Activated B cell treated with CpG ODN at 0.5 μM for 24 hours (primary cell): Measurements from ENCODE around the gene GFY. TPM values are rescaled to one million over a fixed set of nuclear protein-coding genes. Genes with fewer than 3 reads are reported as not detected.
A peak's percentile ranks its signal among the peaks of the same experiment; 100 is the strongest.

Source experiments
- ATAC-seq: fragments of 200-7000 bp; cut with Tn5 transposase; one replicate; pipeline ENCODE4 v1.10.0; 2021; ENCODE audit warnings: low read depth, mild to moderate bottlenecking, moderate library complexity
- CTCF ChIA-PET: fragments of 350-600 bp; sonication (Branson Sonifier 250); formaldehyde crosslinking; loops from one replicate; lab custom pipeline; 2021; ENCODE audit warnings: antibody characterized with exemption; lab: Charles Lee
- POLR2A ChIA-PET: fragments of 350-600 bp; sonication (Branson Sonifier 250); formaldehyde crosslinking; loops from one replicate; lab custom pipeline; 2021; ENCODE audit warnings: antibody characterized with exemption; lab: Charles Lee
- DNase-seq: peaks from one replicate; pipeline ENCODE4 v3.0.0; 2022
- H3K27ac Mint-ChIP-seq: one replicate; pipeline ENCODE4 v1.8.0; 2020; ENCODE audit warnings: mixed read lengths
- H3K27me3 Mint-ChIP-seq: one replicate; pipeline ENCODE4 v1.8.0; 2021; ENCODE audit warnings: mixed read lengths
- H3K36me3 Mint-ChIP-seq: one replicate; pipeline ENCODE4 v1.8.0; 2021; ENCODE audit warnings: low read depth, mixed read lengths
- H3K4me1 Mint-ChIP-seq: one replicate; pipeline ENCODE4 v1.8.0; 2021; ENCODE audit warnings: mixed read lengths
- H3K4me3 Mint-ChIP-seq: one replicate; pipeline ENCODE4 v1.8.0; 2020; ENCODE audit warnings: mild to moderate bottlenecking, mixed read lengths
- H3K9me3 Mint-ChIP-seq: one replicate; pipeline ENCODE4 v1.8.0; 2020; ENCODE audit warnings: mixed read lengths
- intact Hi-C: fragments of 100-400 bp; cut with micrococcal nuclease; formaldehyde crosslinking; loops from one replicate; pipeline ENCODE4 v1.15.1; 2024
- total RNA-seq: library from RNA; stranded (reverse); gene quantifications from 2 replicates; pipeline ENCODE4 v1.2.3, GENCODE V29; 2022
- TF ChIP-seq, protein P1 (sequence below): fragments of 200-600 bp; IDR thresholded peaks from one replicate; pipeline ENCODE4 v1.8.0; 2022; ENCODE audit warnings: antibody characterized with exemption, mild to moderate bottlenecking

GFY gene
- total RNA-seq, 1 donor from 2014 or later = not detected

DNA sequence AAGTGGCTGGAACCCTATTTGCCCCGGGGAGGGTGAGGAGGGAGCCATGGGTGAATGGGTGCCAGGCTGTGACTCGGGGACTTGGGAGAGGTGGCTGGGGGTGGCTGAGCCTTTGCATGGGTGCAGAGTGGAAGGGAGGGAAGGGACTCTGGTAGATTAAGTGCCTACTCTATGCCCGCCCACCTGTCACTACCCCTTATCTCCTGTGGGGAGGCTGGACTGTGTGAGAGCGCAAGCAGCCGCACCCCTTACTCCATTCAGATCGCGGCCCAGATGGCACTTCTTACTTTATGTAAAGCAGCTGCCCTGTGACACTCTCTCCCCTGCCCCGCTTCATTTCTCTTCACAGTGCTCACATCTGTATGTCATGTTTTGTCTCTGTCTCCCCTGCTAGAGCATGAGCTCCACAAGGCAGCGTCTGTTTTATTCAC lies 34.2 kb upstream of the GFY start:
- ATAC-seq = peak; percentile 86
- TF ChIP-seq, protein P1, sequence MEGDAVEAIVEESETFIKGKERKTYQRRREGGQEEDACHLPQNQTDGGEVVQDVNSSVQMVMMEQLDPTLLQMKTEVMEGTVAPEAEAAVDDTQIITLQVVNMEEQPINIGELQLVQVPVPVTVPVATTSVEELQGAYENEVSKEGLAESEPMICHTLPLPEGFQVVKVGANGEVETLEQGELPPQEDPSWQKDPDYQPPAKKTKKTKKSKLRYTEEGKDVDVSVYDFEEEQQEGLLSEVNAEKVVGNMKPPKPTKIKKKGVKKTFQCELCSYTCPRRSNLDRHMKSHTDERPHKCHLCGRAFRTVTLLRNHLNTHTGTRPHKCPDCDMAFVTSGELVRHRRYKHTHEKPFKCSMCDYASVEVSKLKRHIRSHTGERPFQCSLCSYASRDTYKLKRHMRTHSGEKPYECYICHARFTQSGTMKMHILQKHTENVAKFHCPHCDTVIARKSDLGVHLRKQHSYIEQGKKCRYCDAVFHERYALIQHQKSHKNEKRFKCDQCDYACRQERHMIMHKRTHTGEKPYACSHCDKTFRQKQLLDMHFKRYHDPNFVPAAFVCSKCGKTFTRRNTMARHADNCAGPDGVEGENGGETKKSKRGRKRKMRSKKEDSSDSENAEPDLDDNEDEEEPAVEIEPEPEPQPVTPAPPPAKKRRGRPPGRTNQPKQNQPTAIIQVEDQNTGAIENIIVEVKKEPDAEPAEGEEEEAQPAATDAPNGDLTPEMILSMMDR = no peak
- peaks cover 46% of the 10 kb centered on the region for H3K4me1 Mint-ChIP-seq
- POLR2A ChIA-PET = interaction anchor here (0.5 to 5.9 kb wide), 27 partner anchors 12 to 110 kb away, joined by 3 to 96 read pairs (median 5); partner anchors contain the start of genes ALDH16A1, CD37, FLT3LG and PIH1D1
- peak overlapping the region; percentile 50 for H3K4me3 Mint-ChIP-seq
- H3K27ac Mint-ChIP-seq = peak overlapping the region; percentile 85
- peak; percentile 46 for DNase-seq
- H3K36me3 Mint-ChIP-seq = no peaks in the 10 kb centered on the region
- CTCF ChIA-PET = interaction anchor here (0.8 to 3.1 kb wide), 27 partner anchors 9 to 178 kb away, joined by 3 to 28 read pairs (median 5); partner anchors contain the start of genes FLT3LG and SLC17A7
- H3K27me3 Mint-ChIP-seq = no peaks in the 10 kb centered on the region
- H3K9me3 Mint-ChIP-seq = no peaks in the 10 kb centered on the region
- intact Hi-C loops = loop anchor here (1.0 to 5.0 kb wide), 7 partner anchors 12 to 286 kb away; partner anchors contain the start of genes DKKL1 and PRMT1

DNA sequence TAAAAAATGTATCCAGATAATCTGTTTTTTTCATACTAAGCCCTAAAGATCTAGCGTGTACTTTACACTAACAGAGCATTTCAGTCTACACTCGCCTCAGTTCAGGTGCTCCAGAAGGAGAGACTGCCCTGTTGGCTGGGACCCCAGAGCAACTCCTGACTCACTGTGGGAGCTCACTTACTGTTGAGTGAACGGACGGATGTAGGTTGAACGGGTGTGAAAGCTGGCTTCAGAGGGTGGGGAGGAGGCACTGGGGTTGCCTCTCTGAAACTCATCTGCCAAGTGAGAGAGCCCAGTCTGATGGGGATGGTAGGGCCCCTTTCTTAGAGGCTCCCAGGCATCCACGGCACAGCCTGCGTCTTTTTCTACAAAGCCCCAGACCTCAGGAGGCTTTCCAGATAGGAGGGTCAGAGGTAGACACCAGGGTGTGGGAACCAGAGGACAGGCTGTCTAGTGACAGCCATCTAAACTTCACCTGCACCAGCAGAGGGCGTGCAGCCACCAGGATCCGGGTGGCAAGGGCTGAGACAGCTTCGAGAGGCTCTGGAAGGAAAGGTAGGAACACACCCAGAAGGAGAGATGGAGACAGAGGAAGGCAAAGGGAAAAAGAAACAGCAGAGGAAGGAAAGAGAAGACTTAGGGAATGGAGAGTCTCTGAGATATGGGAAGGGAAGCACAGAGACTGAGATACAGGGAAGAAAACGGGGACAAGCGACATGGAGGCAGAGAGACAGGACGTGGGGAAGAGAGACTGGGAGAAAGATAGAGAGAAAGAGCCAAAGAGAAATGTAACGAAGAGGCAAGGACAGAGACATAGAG lies 33.4 kb upstream of the GFY start:
- Mint-ChIP-seq H3K27ac (peak overlapping the region; percentile 84), H3K4me1 (peaks cover 46% of the 10 kb centered on the region), H3K27me3 (no peaks in the 10 kb centered on the region), H3K4me3 (peak overlapping the region; percentile 42), H3K9me3 (no peaks in the 10 kb centered on the region), H3K36me3 (no peaks in the 10 kb centered on the region)
- POLR2A ChIA-PET = interaction anchor here (0.7 to 5.9 kb wide), 24 partner anchors 11 to 98 kb away, joined by 3 to 96 read pairs (median 5); partner anchors contain the start of genes ALDH16A1, CD37, FLT3LG and PIH1D1
- TF ChIP-seq, protein P1 = peak; percentile 25
- intact Hi-C loops = loop anchor here (1.0 to 5.0 kb wide), 10 partner anchors 12 to 286 kb away; partner anchors contain the start of genes DKKL1 and PRMT1
- CTCF ChIA-PET = interaction anchor here (0.7 to 3.1 kb wide), 28 partner anchors 10 to 166 kb away, joined by 3 to 28 read pairs (median 4); partner anchors contain the start of genes FLT3LG and SLC17A7
- ATAC-seq (peak; percentile 51), DNase-seq (peak; percentile 67)

DNA sequence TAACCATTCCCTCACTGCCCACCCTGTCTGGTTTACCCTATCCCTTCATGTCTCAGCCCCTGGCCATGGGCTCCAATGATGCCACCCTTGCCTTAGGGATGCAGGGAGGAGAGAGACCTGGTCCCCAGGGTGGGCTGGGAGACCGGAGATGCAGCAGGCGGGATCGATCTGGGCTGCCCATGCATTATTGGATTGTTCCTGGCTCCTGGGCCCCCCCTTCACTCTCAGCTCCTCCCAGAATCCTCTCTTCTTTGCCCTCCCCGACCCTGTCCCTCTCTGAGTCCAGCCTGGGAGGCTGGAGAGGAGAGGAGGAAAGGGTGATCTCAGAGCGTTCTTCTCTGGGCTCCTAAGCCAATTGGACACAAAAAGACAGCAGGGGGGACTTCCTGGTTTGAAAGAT lies 31.3 kb upstream of the GFY start:
- intact Hi-C loops = loop anchor here (5.0 kb wide), 1 partner anchor 283 kb away; the partner anchor contains the start of gene PRMT1
- DNase-seq (no peak), ATAC-seq (no peak)
- H3K36me3 Mint-ChIP-seq = no peaks in the 10 kb centered on the region
- H3K27me3 Mint-ChIP-seq = no peaks in the 10 kb centered on the region
- no peak overlapping the region for H3K27ac Mint-ChIP-seq
- no peak overlapping the region for H3K4me3 Mint-ChIP-seq
- ChIA-PET CTCF (interaction anchor here (0.7 to 1.3 kb wide), 3 partner anchors 13 to 76 kb away, joined by 3 read pairs; no protein-coding TSS in a partner anchor), POLR2A (interaction anchor here (0.6 to 1.0 kb wide), 2 partner anchors 59 to 91 kb away, joined by 3 to 5 read pairs; partner anchors contain the start of gene CD37)
- peaks cover 30% of the 10 kb centered on the region for H3K4me1 Mint-ChIP-seq
- TF ChIP-seq, protein P1 = no peak
- no peaks in the 10 kb centered on the region for H3K9me3 Mint-ChIP-seq

DNA sequence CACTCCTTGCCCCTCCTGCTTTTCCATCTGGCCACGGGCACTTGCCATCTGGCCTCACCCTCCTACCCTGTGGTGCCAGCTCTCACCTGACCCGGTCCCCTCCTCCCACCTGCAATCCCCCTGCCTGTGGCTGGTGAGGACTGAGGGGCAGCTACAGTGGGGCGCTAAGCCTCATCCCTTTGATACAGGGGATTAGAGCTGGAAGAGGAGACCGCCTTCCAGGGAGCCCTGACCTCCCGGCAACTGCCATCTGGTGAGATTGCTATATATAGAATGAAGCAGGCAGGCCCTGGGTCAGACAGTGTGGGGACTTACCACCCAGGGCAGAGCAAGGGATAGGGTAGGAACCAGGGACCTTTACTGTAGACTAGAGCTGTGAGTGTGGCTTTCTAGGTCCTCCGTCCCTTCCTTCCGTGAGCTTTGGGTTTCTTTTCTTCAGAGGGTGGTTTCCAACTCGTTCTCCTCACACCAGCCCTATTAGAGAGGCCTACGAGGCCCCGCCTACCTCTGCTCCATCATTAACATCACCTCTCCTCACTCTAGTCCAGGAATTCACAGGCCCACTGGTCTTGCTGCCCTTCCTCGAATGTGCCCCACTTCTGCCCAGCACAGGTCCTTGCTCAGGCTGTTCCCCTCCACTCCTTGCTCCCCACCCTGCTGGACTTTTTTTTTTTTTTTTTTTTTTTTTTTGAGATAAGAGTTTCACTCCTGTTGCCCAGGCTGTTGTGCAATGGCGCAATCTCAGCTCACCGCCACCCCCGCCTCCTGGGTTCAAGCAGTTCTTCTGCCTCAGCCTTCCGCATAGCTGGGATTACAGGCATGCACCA lies 29.4 kb upstream of the GFY start:
- no peaks in the 10 kb centered on the region for H3K27me3 Mint-ChIP-seq
- ChIA-PET CTCF (no interaction called here), POLR2A (interaction anchor here (0.5 kb wide), 1 partner anchor 74 kb away, joined by 3 read pairs; no protein-coding TSS in a partner anchor)
- no peak overlapping the region for H3K4me3 Mint-ChIP-seq
- H3K27ac Mint-ChIP-seq = no peak overlapping the region
- DNase-seq (no peak), ATAC-seq (no peak)
- no peaks in the 10 kb centered on the region for H3K36me3 Mint-ChIP-seq
- H3K4me1 Mint-ChIP-seq = peaks cover 15% of the 10 kb centered on the region
- no peaks in the 10 kb centered on the region for H3K9me3 Mint-ChIP-seq
- intact Hi-C loops = no loop called here
- TF ChIP-seq, protein P1 = no peak
